CD4-positive, alpha-beta T cell (primary cell): ENCODE results near the gene HBS1L. TPM values are rescaled to one million over a fixed set of nuclear protein-coding genes. Genes with fewer than 3 reads are reported as not detected.

ENCODE experiments used
- ATAC-seq: fragments of 200-7000 bp; cut with Tn5 transposase; one replicate; pipeline ENCODE4 v1.10.0; 2022; ENCODE audit warnings: mild to moderate bottlenecking; ENCODE audit not compliant: poor library complexity
- CTCF ChIA-PET: fragments of 350-600 bp; sonication (Branson Sonifier 250); formaldehyde crosslinking; loops from one replicate; lab custom pipeline; 2021; ENCODE audit warnings: antibody characterized with exemption, inconsistent platforms; lab: Charles Lee
- POLR2A ChIA-PET: fragments of 350-600 bp; sonication (Branson Sonifier 250); formaldehyde crosslinking; loops from one replicate; lab custom pipeline; 2021; ENCODE audit warnings: antibody characterized with exemption, inconsistent platforms; lab: Charles Lee
- DNase-seq, 14 experiments: peaks; one replicate each; pipeline ENCODE4 v3.0.0-alpha.2; 2013 to 2020; ENCODE audit warnings: mixed read lengths in 2 of 14
- H3K27ac ChIP-seq, 2 donors: one replicate each; pipeline versions ENCODE4 v1.5.1 to v1.7.0; 2013; ENCODE audit warnings: low read length in 2 of 2, low read depth in 1 of 2, mild to moderate bottlenecking in 1 of 2
- H3K27me3 ChIP-seq, 2 experiments: 1 replicate in 1 of 2; 2 replicates in 1 of 2; pipeline versions ENCODE4 v1.6.1 to v1.7.0; 2013; ENCODE audit warnings: low read length in 2 of 2, control low read depth in 1 of 2, mild to moderate bottlenecking in 1 of 2, moderate library complexity in 1 of 2; ENCODE audit not compliant: insufficient read depth in 2 of 2, control insufficient read depth in 1 of 2
- H3K36me3 ChIP-seq: one replicate; pipeline ENCODE4 v1.6.1; 2013; ENCODE audit warnings: low read length, control low read depth; ENCODE audit not compliant: insufficient read depth
- H3K4me1 ChIP-seq: one replicate; pipeline ENCODE4 v1.6.1; 2013; ENCODE audit warnings: low read length, control low read depth; ENCODE audit not compliant: insufficient read depth
- H3K4me3 ChIP-seq: one replicate; pipeline ENCODE4 v1.5.1; 2013; ENCODE audit warnings: mild to moderate bottlenecking, low read length, moderate library complexity
- H3K9me3 ChIP-seq, 2 experiments: 1 replicate in 1 of 2; 2 replicates in 1 of 2; pipeline versions ENCODE4 v1.6.1 to v1.7.0; 2013; ENCODE audit warnings: low read length in 2 of 2, mild to moderate bottlenecking in 2 of 2, control low read depth in 1 of 2, moderate library complexity in 1 of 2; ENCODE audit not compliant: control insufficient read depth in 1 of 2, insufficient read depth in 1 of 2
- H3K27ac Mint-ChIP-seq: one replicate; pipeline ENCODE4 v1.8.0; 2020; ENCODE audit warnings: mixed read lengths
- H3K27me3 Mint-ChIP-seq: one replicate; pipeline ENCODE4 v1.8.0; 2021; ENCODE audit warnings: mixed read lengths
- H3K36me3 Mint-ChIP-seq: one replicate; pipeline ENCODE4 v1.8.0; 2021; ENCODE audit warnings: low read depth, mixed read lengths
- H3K4me1 Mint-ChIP-seq: one replicate; pipeline ENCODE4 v1.8.0; 2021; ENCODE audit warnings: low read depth, mixed read lengths
- H3K4me3 Mint-ChIP-seq: one replicate; pipeline ENCODE4 v1.8.0; 2020; ENCODE audit warnings: mild to moderate bottlenecking, mixed read lengths
- H3K9me3 Mint-ChIP-seq: one replicate; pipeline ENCODE4 v1.8.0; 2020; ENCODE audit warnings: mixed read lengths
- intact Hi-C, 2 experiments: fragments of 100-400 bp; cut with DNase I in 1 of 2; cut with micrococcal nuclease in 1 of 2; formaldehyde crosslinking; loops; one replicate each; pipeline versions ENCODE4 v1.15.1 to v1.9.0; 2023 to 2025; cut with DNase I, micrococcal nuclease
- total RNA-seq, 174 experiments: library from RNA in 2 of 174; stranded (reverse) in 2 of 174; gene quantifications; one replicate each; pipeline ENCODE4 v1.2.3 and lab custom pipeline; 2021 to 2026
- TF ChIP-seq, protein P1 (sequence below): fragments of 200-600 bp; IDR thresholded peaks from one replicate; pipeline ENCODE4 v1.8.0; 2022; ENCODE audit warnings: antibody characterized with exemption, mild to moderate bottlenecking

HBS1L gene
- total RNA-seq, 2 experiments from 2014 or later, result 106 to 117 TPM

DNA sequence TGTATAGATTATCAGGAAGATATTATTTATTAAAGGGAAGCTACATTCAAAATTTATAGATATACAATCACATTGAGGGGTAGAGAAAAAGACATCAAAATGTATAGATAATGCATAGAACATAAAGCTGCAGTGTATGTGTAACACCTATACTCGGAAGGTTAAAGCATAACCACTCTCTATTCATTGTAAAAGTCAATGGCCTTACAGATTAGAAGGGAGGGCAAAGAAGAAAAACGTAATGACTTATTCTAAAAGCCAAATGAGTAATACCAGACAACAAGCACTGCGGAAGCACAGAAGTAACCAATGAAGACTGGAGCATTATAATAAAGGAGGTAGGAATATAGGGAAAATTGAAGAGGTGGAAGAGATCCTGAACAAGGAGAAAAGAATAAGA is 11.3 kb downstream of the HBS1L start:
- ChIA-PET CTCF (interaction anchor here (1.0 to 1.8 kb wide), 3 partner anchors 9 to 140 kb away, joined by 3 to 4 read pairs (median 4); partner anchors contain the start of gene HBS1L), POLR2A (interaction anchor here (0.9 to 1.8 kb wide), 3 partner anchors 11 to 44 kb away, joined by 3 to 6 read pairs (median 4); partner anchors contain the start of gene HBS1L)

DNA sequence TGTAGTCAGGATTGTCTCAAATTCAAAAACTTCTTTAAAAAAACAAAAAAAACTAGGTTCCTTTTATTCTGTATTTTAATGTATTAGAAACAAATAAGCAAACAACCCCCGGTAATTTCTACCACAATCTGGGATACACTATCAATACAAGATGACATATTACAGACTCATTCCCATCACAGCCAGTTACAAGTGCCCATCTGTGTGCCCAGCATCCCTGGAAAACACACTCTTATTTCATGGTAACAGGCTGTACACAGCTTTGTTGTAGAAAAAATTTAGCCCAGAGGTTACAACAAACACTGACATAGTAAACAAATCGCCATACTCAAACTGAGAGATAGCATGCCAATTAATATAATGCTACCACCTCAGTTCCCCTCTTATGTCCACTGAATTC is 16.3 kb downstream of the HBS1L start:
- Mint-ChIP-seq H3K27ac (peak overlapping the region; percentile 36), H3K4me3 (no peak overlapping the region), H3K9me3 (no peaks in the 10 kb centered on the region), H3K4me1 (peaks cover 51% of the 10 kb centered on the region), H3K36me3 (peaks cover 78% of the 10 kb centered on the region), H3K27me3 (no peaks in the 10 kb centered on the region)
- ATAC-seq (no peak), DNase-seq (no peak)
- H3K27ac ChIP-seq, result no peak overlapping the region
- H3K27me3 ChIP-seq, result no peaks in the 10 kb centered on the region
- H3K4me1 ChIP-seq, result no peaks in the 10 kb centered on the region
- no peaks in the 10 kb centered on the region for H3K9me3 ChIP-seq
- ChIA-PET CTCF (interaction anchor here (0.8 to 1.0 kb wide), 2 partner anchors 17 to 51 kb away, joined by 3 read pairs; no protein-coding TSS in a partner anchor), POLR2A (interaction anchor here (0.9 to 1.1 kb wide), 2 partner anchors 17 to 49 kb away, joined by 3 to 4 read pairs; no protein-coding TSS in a partner anchor)
- no peak overlapping the region for H3K4me3 ChIP-seq
- intact Hi-C loops, result no loop called here
- H3K36me3 ChIP-seq, result peaks cover 59% of the 10 kb centered on the region
- TF ChIP-seq, protein P1, sequence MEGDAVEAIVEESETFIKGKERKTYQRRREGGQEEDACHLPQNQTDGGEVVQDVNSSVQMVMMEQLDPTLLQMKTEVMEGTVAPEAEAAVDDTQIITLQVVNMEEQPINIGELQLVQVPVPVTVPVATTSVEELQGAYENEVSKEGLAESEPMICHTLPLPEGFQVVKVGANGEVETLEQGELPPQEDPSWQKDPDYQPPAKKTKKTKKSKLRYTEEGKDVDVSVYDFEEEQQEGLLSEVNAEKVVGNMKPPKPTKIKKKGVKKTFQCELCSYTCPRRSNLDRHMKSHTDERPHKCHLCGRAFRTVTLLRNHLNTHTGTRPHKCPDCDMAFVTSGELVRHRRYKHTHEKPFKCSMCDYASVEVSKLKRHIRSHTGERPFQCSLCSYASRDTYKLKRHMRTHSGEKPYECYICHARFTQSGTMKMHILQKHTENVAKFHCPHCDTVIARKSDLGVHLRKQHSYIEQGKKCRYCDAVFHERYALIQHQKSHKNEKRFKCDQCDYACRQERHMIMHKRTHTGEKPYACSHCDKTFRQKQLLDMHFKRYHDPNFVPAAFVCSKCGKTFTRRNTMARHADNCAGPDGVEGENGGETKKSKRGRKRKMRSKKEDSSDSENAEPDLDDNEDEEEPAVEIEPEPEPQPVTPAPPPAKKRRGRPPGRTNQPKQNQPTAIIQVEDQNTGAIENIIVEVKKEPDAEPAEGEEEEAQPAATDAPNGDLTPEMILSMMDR, result no peak

More for the DNA sequence above, 11.3 kb downstream of the HBS1L start:
- Mint-ChIP-seq H3K4me3 (no peak overlapping the region), H3K4me1 (peaks cover 80% of the 10 kb centered on the region), H3K9me3 (no peaks in the 10 kb centered on the region), H3K27me3 (no peaks in the 10 kb centered on the region), H3K27ac (peak overlapping the region; percentile 16), H3K36me3 (peaks cover 73% of the 10 kb centered on the region)
- ATAC-seq (no peak), DNase-seq (no peak)
- H3K36me3 ChIP-seq, result peaks cover 56% of the 10 kb centered on the region
- intact Hi-C loops, result no loop called here
- no peak overlapping the region for H3K4me3 ChIP-seq
- H3K27me3 ChIP-seq, result no peaks in the 10 kb centered on the region
- TF ChIP-seq, protein P1, result no peak
- H3K4me1 ChIP-seq, result peaks cover 22% of the 10 kb centered on the region
- no peak overlapping the region for H3K27ac ChIP-seq
- H3K9me3 ChIP-seq, result no peaks in the 10 kb centered on the region

DNA sequence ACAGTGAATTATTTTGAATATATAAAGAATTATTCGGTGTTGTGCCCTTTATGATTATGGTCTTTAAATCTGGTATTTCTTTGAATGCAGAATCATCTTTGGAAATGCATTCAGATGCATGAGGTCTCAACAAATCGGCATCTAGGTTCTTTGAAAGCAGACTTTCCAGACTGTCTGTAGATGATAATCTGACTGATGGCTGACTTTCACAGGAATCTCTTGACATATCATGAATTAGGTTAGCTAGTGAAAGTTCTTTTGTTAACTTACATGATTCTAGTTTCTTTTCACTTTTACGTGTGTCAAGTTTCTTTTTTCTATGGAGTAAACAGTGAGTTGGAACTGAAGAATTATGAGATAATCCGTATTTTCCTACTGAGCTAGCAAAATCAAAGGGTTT is 17.1 kb downstream of the HBS1L start:
- ChIA-PET POLR2A (interaction anchor here (2.3 kb wide), 1 partner anchor 18 kb away, joined by 5 read pairs; the partner anchor contains the start of gene HBS1L), CTCF (interaction anchor here (0.8 to 1.0 kb wide), 2 partner anchors 16 to 52 kb away, joined by 3 read pairs; no protein-coding TSS in a partner anchor)
- intact Hi-C loops, result no loop called here
- Histone ChIP-seq H3K9me3 (no peaks in the 10 kb centered on the region), H3K4me1 (no peaks in the 10 kb centered on the region), H3K27me3 (no peaks in the 10 kb centered on the region), H3K4me3 (no peak overlapping the region), H3K36me3 (peaks cover 54% of the 10 kb centered on the region), H3K27ac (no peak overlapping the region)
- Mint-ChIP-seq H3K27me3 (no peaks in the 10 kb centered on the region), H3K4me1 (peaks cover 52% of the 10 kb centered on the region), H3K9me3 (no peaks in the 10 kb centered on the region), H3K4me3 (no peak overlapping the region), H3K27ac (peak overlapping the region; percentile 56), H3K36me3 (peaks cover 79% of the 10 kb centered on the region)
- TF ChIP-seq, protein P1, result no peak
- DNase-seq (no peak), ATAC-seq (no peak)
